ENCODE results near the gene GHR. TPM values are rescaled to one million over a fixed set of nuclear protein-coding genes. Genes with fewer than 3 reads are reported as not detected.

The GHR gene
- total and polyA plus RNA-seq, 8 donors: 0.87 to 34.8 (median 7.8) TPM

GRCh38 chr5:42604171-42604711 is 181.0 kb downstream of the GHR start:
- Histone ChIP-seq H3K4me3 (no peak overlapping the region), H3K27me3 (no peaks in the 10 kb centered on the region), H3K9me3 (no peaks in the 10 kb centered on the region), H3K36me3 (no peaks in the 10 kb centered on the region), H3K4me1 (no peaks in the 10 kb centered on the region), H3K27ac (no peak overlapping the region)
- intact Hi-C loops (cut with DNase I; ENCODE audit: low total_unique reads): no loop called here
- no peak for TF ChIP-seq EP300 (IDR thresholded peaks at IDR 0.05)
- TF ChIP-seq, protein P1, sequence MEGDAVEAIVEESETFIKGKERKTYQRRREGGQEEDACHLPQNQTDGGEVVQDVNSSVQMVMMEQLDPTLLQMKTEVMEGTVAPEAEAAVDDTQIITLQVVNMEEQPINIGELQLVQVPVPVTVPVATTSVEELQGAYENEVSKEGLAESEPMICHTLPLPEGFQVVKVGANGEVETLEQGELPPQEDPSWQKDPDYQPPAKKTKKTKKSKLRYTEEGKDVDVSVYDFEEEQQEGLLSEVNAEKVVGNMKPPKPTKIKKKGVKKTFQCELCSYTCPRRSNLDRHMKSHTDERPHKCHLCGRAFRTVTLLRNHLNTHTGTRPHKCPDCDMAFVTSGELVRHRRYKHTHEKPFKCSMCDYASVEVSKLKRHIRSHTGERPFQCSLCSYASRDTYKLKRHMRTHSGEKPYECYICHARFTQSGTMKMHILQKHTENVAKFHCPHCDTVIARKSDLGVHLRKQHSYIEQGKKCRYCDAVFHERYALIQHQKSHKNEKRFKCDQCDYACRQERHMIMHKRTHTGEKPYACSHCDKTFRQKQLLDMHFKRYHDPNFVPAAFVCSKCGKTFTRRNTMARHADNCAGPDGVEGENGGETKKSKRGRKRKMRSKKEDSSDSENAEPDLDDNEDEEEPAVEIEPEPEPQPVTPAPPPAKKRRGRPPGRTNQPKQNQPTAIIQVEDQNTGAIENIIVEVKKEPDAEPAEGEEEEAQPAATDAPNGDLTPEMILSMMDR (IDR thresholded peaks at IDR 0.05): no peak
- no peak for TF ChIP-seq POLR2AphosphoS5 (IDR thresholded peaks at IDR 0.05)
- TF ChIP-seq POLR2A (IDR thresholded peaks at IDR 0.05): no peak
- no peak for DNase-seq

DNA sequence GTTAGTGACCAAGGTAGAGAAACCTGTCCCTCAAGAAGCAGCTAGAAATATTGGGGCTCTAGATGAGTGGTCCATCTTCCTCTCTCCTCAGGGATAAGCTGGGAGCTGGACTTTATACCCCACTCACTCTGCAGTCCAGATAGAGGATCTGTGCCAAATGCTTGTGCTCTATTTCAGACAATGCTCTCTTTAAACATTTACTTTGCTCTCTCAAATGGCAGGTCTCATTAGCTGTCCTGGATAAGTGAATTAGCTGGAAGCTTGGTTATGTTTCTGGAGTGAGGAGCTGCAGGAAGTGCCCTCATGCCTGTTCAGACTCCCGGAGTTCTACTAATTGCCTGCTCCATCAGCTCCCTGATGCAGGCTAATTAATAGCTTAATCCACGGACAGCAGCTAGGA is 182.3 kb downstream of the GHR start:
- WGBS, 5 donors: 42 to 75% (median 54%) methylated on average over 2 of the region's 2 CpGs
- intact Hi-C loops (cut with DNase I; ENCODE audit: low total_unique reads): no loop called here

GRCh38 chr5:42606464-42606869 is 183.2 kb downstream of the GHR start:
- 81 to 90% (median 86%) methylated on average over 4 of the region's 4 CpGs for WGBS, 5 donors
- intact Hi-C loops (cut with DNase I; ENCODE audit: low total_unique reads): no loop called here
- DNase-seq: no peak
- Histone ChIP-seq H3K4me3 (no peak overlapping the region), H3K36me3 (no peaks in the 10 kb centered on the region), H3K9me3 (no peaks in the 10 kb centered on the region), H3K4me1 (no peaks in the 10 kb centered on the region), H3K27me3 (no peaks in the 10 kb centered on the region), H3K27ac (no peak overlapping the region)
- TF ChIP-seq EP300 (IDR thresholded peaks at IDR 0.05) (no peak), POLR2AphosphoS5 (IDR thresholded peaks at IDR 0.05) (no peak), POLR2A (IDR thresholded peaks at IDR 0.05) (no peak)
- TF ChIP-seq, protein P1 (IDR thresholded peaks at IDR 0.05): no peak

More for the DNA sequence above, 182.3 kb downstream of the GHR start:
- H3K4me1 ChIP-seq: no peaks in the 10 kb centered on the region
- no peak overlapping the region for H3K4me3 ChIP-seq
- TF ChIP-seq POLR2AphosphoS5 (IDR thresholded peaks at IDR 0.05): no peak
- no peak for TF ChIP-seq POLR2A (IDR thresholded peaks at IDR 0.05)
- TF ChIP-seq, protein P1 (IDR thresholded peaks at IDR 0.05): no peak
- TF ChIP-seq EP300 (IDR thresholded peaks at IDR 0.05): no peak
- no peaks in the 10 kb centered on the region for H3K36me3 ChIP-seq
- H3K27me3 ChIP-seq: no peaks in the 10 kb centered on the region
- DNase-seq: peak in 1 of 2 donors; percentile 44
- no peak overlapping the region for H3K27ac ChIP-seq
- H3K9me3 ChIP-seq: no peaks in the 10 kb centered on the region

GRCh38 chr5:42611437-42611836 is 188.2 kb downstream of the GHR start:
- Histone ChIP-seq H3K27me3 (no peaks in the 10 kb centered on the region), H3K27ac (no peak overlapping the region), H3K4me1 (peaks cover 0 to 11% (median 0%) of the 10 kb centered on the region in 4 donors), H3K4me3 (no peak overlapping the region), H3K36me3 (no peaks in the 10 kb centered on the region), H3K9me3 (no peaks in the 10 kb centered on the region)
- TF ChIP-seq POLR2A (IDR thresholded peaks at IDR 0.05): no peak
- TF ChIP-seq POLR2AphosphoS5 (IDR thresholded peaks at IDR 0.05): no peak
- no peak for TF ChIP-seq EP300 (IDR thresholded peaks at IDR 0.05)
- TF ChIP-seq, protein P1 (IDR thresholded peaks at IDR 0.05): no peak
- DNase-seq: no peak
- WGBS, 5 donors: 72 to 92% (median 85%) methylated on average over 1 of the region's 1 CpG
- intact Hi-C loops (cut with DNase I; ENCODE audit: low total_unique reads): no loop called here

Data from stomach (tissue), 9 donors.